ENCODE measurements around the gene FUZ.

Gene FUZ, protein sequence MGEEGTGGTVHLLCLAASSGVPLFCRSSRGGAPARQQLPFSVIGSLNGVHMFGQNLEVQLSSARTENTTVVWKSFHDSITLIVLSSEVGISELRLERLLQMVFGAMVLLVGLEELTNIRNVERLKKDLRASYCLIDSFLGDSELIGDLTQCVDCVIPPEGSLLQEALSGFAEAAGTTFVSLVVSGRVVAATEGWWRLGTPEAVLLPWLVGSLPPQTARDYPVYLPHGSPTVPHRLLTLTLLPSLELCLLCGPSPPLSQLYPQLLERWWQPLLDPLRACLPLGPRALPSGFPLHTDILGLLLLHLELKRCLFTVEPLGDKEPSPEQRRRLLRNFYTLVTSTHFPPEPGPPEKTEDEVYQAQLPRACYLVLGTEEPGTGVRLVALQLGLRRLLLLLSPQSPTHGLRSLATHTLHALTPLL

DNA sequence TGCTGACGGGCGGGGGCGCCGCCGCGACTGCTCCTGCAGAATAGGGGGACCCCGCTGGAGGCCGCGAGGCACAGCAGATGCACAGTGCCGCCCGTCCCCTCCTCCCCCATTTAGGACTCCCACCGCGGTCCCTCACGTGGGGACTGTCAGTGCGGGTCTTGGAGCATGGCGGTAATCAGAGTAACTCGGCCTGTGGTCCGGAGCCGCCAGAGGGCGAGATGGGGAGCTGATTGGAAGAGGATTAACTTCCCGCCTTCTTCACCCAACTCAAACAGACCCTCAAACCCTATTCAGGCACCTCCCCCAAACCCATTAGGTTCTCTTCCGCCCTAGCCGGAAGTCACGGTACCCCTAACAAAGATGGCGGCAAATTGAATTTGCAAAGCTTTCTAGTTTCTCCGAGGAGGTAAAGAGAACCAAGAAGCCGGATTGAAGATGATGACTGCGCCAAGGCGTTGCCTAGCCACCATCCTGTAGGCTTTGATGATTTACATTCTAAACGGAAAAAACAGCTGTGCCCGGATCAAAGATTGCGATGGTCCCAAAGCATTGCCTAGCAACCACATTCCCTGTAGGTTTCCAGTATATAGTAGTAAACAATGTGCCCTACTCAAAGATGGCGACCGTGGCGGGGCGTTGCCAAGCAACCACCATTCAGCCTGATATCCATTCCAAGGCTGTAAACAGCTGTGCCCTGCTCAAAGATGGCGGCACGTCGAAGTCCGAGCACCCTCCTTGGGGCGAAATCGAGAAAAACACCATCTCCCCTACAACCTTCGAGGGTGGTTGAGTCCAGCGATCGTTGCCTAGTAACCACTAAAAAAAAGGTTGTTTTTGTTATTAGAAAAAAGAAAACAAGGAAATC lies at the start of gene FUZ:
Gene FUZ (minus strand): TSS at position 296 of the 865 bp plus-strand sequence. CDS start 186 bp downstream, at position 110.
- peak; percentile 99 for DNase-seq (ENCODE audit: low spot score)

DNA sequence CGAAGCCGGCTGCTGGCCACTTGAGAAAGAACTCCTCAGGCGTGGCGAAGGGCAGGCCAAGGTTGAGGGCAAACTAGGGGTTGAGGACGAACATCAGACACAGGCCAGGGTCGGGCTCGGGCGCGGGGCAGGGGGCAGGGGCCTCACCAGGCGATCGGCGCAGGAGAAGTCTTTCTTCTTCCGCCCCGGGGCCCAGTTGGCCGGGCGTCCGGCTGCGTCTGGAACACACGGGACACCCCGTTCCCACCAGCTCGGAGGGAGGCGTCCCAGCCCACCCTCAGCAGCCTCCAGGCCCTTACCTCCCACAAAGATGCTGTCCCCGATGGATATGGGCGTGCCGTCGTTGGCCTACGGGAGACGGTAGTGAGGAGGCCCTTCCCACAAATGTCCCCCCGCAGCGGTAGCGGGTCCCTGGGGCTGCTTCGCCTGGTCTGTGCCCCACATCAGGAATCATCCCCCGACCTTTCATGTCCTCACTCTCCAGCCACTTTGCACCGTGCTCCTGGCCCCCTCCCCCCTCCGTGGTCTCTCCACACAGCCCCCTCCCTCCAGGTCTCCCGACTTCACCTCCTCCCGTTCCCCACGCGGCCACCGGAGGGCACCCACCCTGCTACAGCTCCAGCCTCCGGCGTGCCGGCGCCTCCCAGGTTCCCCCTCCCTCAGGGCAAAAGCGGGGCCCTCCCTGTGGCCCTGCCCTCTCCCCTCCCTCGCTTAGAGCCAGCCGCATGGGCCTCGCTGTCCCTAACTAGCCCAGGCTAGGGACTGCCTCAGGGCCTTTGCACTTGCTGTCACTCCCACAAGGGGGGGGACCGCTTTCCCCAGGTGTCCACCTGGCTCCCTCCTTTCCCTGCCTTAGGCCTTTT lies 49.5 kb upstream of the FUZ start:
- no peak for DNase-seq (ENCODE audit: low spot score)

DNA sequence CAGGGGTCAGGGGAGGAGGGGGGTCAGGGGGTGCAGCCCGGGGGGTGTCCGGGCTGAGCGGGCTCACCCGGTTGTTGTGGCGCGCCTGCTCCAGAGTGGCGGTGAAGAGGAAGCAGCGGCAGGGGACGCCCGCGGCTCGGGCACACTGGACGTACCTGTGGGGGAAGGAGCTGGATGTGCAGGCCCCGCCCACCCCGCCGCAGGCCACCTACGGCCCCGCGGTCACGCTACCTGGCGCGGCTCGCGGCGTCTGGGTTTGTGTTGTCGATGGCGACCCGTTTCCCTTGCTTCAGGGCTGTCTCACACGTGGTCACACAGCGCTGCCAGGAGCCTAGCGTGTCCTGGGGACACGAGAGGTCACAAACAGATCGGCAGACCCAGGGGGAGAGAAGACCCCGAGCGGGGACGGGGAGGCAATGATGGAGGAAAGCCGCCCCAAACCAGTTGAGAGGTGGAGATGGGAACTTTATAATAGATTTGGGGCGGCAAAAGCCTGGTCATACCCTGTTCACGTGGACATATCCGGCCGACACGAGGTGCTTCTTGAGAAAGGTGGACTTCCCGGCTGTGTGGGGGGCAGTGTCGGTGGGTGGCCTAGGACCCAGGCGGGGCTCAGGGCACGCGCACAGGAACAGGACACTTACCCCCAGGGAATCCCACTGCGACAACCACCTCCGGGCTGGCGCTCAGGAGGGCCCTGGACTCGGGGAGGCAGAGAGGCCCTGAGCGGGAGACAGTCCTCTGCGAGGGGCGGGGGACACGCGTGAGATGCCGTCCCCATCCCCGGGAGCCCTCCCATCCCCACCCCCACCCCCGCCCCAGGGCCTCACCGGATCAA lies 48.7 kb upstream of the FUZ start:
- no peak for DNase-seq (ENCODE audit: low spot score)

DNA sequence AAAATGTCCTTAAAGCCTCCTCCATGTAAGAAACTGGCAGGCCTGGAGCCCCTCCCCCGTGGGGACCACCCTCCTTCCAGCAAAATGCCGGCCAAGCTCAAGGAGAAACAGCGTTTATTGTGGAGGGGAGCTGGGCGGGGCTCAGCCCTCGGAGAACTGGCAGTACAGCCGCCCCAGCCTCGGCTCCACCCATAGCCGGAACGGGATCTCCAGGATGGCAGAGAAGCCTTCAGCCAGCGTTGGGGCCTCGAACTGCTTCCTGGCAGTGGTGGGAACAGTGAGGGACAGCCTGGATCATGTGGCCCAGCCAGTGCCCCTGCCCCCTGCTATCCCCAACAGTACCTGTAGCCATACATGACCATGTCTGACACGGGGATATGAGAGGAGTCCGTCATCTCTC lies 48.0 kb upstream of the FUZ start:
- DNase-seq (ENCODE audit: low spot score), result no peak

DNA sequence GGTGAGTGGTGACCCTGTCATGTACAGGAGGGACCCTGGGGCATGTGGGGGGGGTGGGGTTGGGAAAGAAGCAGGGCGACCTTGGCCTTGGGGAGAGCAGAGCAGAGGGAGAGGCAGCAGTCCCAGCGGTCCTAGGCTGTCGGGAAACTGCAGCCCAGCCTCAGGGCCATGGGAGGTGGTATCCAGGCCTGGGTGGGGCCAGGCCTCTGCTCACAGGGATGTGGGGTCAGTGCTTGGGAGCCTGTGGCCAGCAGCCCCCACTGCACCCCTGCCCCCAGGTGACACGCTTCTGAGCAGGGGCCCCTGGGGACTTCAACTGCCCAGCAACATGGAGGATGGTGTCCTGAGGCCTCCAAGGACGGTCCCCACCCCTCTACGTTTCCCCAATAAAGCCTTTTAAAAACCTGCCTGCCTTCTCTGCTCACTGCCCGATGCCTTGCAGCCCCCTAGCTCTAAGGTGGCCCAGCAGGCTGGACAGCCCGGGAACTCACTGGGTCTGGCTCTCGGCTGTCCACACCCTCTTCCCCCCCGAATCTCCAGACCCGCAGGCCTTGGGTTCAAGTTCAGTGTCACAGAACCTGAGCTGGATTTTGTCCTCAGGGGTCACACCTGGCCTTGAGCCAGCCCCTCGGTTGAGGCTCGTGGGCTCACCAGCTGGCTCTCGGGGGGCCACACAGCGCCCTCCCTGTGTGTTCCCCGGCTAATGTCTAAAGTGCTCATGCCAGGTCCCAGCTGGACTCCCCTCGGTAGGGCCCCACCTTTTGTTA lies 47.4 kb upstream of the FUZ start:
- no peak for DNase-seq (ENCODE audit: low spot score)

DNA sequence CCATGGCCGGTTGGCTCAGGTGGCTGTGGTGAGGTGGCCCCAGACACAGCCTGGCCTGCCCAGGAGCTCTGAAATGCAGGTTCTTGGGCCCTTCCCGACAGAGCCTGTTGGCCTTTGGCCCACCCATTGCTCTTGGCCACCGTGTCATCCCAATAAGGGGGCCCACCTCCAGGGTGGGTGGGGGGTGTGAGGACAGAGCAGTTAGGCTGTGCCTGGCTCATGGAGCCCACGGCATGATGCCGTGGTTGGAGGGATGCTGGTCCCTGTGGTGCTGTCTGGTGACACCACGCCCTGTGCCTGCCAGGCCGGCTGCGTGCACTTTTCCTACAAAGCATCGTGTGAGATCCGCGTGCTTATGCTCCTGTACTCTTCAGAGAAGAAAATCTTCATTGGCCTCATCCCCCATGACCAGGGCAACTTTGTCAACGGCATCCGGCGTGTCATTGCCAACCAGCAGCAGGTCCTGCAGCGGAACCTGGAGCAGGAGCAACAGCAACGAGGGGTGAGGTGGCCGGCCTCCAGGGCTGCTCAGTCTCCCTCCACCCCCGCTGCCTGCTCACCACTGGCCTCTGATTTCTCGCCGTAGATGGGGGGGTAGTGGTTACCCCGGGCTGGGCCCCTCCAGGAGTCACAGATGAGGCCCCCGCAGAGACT lies 46.7 kb upstream of the FUZ start:
- DNase-seq (ENCODE audit: low spot score), result no peak

DNA sequence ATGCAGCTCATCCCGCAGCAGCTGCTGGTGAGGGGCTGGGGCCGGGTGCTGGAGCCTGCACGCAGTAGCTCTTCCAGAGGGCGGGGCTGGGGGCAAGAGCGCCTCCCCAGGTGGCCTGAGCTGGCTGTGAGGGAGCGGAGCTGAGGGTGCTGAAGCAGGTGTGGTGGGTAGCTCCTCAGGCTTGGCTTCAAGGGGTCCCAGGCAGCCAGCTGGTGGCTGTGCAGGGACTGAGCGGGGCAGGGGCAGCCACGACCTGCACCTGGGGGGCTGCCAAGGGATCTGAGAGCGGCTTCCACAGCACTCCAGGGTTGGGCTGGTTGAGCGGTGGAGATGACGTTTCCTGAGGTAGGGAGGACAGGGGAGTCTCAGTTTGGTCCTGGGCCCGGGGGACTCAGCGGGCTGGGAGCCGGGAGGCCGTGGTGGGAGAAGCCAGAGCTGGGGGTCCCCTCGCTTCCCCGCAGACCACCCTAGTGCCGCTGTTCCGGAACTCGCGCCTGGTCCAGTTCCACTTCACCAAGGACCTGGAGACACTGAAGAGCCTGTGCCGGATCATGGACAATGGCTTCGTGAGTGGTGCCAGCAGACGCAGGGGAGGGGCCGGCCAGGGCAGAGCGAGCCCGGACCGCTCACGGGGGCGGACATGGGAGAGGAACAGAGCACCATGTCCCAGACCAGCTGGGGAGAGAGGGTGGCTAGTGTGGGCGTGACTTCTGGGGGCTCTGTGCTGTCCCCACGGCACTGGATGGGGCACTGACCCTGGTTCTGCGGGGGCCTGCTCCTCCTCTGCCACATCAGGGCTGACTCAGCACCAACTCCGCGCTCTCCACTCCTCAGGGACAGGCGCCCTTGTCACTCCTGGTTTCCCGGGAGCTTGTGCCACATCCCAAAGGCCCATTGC lies 45.2 kb upstream of the FUZ start:
- no peak for DNase-seq (ENCODE audit: low spot score)

DNA sequence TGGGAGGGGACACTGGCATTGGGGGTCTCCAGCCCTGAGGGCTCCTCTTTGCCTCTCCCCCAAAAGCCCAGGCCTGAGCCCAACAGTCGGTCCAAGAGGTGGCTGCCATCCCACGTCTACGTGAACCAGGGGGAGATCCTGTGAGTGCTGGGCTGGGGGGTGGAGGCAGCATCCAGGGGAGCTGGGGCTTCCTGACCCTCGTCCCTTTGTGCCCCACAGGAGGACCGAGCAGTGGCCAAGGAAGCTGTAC lies 44.7 kb upstream of the FUZ start:
- DNase-seq (ENCODE audit: low spot score), result no peak

DNA sequence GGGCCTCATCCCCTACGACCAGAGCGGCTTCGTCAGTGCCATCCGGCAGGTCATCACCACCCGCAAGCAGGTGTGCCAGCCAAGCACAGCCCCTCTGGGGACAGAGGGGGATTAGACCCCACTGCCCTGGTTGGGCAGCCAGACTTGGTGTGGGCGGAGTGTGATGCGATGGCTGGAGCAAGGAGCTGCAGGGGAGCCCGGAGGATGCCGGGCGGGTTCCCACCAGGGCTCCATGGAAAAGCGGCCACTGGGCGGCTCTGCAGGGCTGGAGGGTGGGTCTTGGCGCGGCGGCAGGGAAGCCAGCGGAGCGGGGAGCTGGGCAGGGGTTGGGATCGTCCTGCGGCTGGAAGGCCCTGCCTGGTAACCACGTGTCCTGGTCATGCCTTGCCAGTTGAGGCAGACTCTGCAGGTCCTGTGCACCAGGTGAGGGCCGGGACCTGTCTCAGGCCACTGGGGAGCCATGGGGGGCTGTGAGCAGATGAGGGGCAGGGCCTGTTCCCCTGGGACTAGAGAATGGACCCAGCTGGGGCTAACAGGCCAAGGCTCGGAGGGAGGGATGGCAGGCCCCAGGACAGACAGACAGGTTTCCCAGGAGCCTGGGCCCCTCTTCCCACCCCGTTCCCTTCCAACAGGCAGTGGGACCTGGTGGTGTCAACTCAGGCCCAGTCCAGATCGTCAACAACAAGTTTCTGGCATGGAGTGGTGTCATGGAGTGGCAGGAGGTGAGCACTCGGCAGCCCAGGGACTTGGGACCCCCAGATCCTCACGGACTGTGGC lies 44.2 kb upstream of the FUZ start:
- no peak for DNase-seq (ENCODE audit: low spot score)

DNA sequence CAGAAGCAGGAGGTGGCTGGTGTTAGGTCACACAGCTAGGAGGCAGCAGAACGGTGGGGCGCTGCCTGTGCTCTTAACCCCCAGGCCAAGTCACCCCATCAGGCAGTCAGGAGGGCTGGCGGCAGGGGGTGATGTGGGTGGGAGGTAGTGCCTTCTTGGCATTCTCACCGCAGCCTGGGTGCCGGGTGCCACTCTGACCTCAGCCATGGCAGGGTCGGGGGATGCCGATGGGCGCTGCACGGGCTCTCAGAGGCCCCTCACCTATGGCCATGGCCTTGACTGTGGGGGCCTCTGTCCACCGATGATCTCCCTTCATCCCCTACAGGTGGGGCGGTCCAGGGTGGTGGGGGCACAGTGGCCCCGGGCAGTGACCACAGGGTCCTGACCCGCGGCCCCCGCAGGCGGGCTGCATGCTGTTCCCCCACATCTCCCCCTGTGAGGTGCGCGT lies 43.5 kb upstream of the FUZ start:
- DNase-seq (ENCODE audit: low spot score), result no peak

DNA sequence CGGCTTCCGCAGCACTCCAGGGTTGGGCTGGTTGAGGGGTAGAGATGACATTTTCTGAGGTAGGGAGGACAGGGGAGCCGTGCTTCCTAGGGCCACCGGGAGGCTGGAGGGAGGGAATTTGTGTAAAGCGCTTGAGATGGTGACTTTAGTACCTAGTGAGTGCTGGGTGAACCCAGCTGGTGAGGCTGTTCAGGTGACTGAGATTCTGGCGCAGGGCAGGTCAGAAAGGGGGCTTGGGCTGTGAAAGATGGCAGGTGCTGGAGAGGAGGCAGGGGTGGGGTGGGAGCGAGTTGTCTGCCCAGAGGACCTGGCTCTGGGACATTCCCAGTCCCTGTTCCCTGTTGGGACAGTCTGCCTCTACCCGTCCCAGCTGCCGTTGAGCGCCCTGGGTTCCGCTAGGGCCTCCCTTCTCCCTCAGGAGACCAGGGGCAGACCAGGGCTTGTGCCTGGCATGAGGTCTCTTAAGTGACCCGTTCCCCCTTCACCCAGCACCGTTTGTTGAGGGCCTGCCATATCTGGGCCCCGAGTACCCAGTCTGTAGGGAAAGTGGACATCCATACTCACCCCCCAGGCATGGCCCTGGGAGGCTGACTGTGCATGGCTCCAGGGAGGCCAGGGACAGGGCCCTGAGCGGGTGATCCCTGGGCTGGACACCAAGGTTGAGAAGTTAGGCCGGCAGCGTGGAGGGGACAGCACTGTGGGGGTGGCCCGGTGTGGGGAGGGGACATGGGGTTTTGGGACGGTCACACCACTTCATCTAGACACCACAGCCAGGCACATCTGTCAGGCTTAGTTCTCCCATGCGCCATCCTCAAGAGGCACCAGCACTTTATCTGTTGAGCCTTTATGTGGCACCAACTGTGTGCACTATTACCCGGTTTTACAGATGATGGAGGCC lies 42.8 kb upstream of the FUZ start:
- no peak for DNase-seq (ENCODE audit: low spot score)

DNA sequence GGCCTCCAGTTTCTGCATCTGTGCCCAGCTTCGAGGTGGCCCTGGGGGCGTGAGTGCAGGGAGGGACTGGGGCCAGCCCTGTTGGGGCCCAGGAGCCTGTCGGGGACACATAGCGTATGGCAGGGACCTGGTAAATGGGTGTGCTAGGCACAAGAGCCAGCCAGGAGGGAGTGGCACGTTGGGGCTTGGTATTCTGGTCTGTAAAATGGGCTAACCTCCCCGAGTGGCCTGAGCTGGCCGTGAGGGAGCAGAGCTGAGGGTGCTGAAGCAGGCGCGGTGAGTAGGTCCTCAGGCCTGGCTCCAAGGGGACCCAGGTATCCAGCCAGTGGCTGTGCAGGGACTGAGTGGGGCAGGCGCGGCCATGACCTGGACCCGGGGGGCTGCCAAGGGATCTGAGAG lies 42.2 kb upstream of the FUZ start:
- no peak for DNase-seq (ENCODE audit: low spot score)

DNA sequence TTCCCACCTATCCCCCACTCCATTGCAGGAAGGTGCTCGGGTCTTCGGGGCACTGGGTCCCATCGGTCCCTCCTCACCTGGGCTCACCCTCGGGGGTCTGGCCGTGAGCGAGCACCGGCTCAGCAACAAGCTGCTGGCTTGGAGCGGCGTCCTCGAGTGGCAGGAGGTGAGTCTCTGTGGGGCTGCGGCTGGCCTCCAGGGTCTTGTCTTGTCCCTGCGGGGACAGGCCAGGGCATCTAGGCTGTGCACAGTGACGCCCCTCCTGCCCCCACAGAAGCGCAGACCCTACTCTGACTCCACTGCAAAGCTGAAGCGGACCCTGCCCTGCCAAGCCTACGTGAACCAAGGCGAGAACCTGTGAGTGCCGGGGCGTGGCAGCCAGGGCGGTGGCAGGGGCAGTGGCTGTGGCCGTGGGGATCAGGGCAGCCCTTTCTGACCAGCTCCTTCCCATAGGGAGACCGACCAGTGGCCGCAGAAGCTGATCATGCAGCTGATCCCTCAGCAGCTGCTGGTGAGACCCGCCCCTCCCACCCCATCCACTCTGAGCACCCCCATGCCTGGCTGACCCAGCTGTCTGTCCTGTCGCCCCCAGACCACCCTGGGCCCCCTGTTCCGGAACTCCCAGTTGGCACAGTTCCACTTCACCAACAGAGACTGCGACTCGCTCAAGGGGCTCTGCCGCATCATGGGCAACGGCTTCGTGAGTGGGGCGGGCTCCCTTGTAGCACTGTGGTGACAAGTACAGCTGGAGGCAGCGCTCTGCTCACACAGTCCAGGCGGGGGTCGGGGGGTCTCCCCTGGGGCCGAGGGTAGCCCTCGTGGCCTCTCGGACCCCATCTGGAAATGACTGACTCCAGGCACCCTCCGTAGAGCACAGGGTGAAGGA lies 41.5 kb upstream of the FUZ start:
- no peak for DNase-seq (ENCODE audit: low spot score)

DNA sequence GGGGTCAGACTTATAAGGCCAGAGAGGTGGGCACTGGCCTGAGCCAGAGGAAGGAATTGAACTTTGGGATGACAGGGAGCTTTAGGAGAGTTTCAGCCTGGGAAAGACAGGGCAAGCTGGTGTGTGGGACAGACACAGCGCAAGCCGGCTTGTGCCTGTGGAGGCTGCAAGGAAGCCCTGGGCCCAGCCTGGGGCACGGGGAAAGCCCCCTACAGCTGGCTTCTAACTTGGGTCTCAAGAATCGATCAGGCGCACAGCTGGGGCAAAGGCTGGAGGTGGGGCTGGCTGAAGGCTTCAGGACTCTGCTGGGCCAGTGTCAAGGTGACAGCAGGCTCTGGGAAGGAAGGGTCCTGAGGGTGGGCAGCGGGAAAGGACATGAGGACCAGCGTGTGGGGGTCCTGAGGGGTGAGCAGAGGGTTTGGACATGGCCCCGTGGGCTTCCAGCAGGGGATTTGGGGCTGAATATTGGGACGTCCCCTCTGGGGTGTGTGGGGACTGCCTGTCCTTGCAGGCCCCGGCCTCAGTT lies 40.8 kb upstream of the FUZ start:
- no peak for DNase-seq (ENCODE audit: low spot score)

DNA sequence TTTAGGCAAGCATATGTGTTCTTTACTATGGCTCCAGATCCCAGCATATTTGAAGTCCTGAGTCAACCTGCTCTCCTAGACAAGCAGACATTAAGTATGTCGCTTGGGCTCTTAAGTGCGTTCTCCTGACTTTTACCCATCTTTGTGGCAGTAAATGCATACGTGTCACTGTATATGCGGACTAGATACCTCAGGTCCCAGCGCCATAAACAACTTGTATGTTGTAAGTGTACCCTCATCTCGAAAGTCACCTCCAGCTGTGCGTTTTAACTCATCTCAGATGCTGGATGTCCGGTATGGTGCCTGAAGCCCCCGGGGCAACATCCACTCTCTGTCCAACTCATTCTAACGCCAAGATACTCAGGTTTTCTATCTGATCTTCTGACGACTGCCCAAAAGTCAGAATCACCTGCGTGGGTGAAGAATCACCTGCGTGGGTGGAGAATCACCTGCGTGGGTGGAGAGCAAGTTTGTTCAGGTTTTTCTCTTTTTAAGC lies 39.6 kb upstream of the FUZ start:
- DNase-seq (ENCODE audit: low spot score), result no peak

Data from CD4-positive, alpha-beta T cell treated with Interleukin-2 at 100 ng/mL for 4 hours (primary cell).